LNCaP clone FGC (cell line): ENCODE measurements around the gene MACF1.

Experiments
- DNase-seq: peaks from one replicate; pipeline ENCODE4 v3.0.0-alpha.2; 2011; ENCODE audit warnings: low read depth
- H3K4me3 ChIP-seq: 2 replicates; pipeline ENCODE4 v1.5.1; 2011; ENCODE audit warnings: mild to moderate bottlenecking, low read depth, low read length, control low read depth
- TF ChIP-seq, protein P1 (sequence below): IDR thresholded peaks from 2 replicates; pipeline ENCODE4 v1.5.1; 2012; ENCODE audit warnings: mild to moderate bottlenecking; ENCODE audit not compliant: control insufficient read depth, insufficient read depth; ENCODE audit errors: extremely low read depth

The MACF1 gene

DNA sequence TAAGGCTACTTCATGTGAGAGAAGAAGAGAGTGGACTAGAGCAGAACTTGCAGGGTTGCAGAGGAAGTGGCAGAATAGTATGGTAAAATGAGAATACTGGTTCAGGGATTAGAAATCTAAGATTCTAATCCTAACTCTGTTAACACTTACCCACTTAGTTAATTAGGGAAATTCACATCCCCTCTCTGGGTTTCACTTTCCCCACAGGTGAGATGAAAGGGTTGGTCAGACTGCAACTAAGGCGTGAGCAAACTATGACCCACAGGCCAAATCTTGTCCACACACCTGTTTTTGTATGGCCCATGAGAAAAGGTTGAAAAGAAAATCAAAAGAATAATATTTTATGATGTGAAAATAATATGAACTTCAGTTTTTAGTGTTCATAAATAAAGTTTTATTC is 117.5 kb downstream of the MACF1 start:
- no peak for DNase-seq
- TF ChIP-seq, protein P1, sequence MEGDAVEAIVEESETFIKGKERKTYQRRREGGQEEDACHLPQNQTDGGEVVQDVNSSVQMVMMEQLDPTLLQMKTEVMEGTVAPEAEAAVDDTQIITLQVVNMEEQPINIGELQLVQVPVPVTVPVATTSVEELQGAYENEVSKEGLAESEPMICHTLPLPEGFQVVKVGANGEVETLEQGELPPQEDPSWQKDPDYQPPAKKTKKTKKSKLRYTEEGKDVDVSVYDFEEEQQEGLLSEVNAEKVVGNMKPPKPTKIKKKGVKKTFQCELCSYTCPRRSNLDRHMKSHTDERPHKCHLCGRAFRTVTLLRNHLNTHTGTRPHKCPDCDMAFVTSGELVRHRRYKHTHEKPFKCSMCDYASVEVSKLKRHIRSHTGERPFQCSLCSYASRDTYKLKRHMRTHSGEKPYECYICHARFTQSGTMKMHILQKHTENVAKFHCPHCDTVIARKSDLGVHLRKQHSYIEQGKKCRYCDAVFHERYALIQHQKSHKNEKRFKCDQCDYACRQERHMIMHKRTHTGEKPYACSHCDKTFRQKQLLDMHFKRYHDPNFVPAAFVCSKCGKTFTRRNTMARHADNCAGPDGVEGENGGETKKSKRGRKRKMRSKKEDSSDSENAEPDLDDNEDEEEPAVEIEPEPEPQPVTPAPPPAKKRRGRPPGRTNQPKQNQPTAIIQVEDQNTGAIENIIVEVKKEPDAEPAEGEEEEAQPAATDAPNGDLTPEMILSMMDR, result no peak
- H3K4me3 ChIP-seq, result no peak overlapping the region

- H3K4me3 ChIP-seq, result no peak overlapping the region
- DNase-seq, result no peak
- TF ChIP-seq, protein P1, result no peak
Measured at GRCh38 chr1:39322431-39322830, 117.9 kb downstream of the MACF1 start.

- no peak overlapping the region for H3K4me3 ChIP-seq
- no peak for DNase-seq
Measured at GRCh38 chr1:39324888-39325287, 120.4 kb downstream of the MACF1 start.

GRCh38 chr1:39326836-39327235 is 122.3 kb downstream of the MACF1 start:
- TF ChIP-seq, protein P1, result no peak
- DNase-seq, result no peak

More at GRCh38 chr1:39324888-39325287, 120.4 kb downstream of the MACF1 start:
- TF ChIP-seq, protein P1, result no peak

DNA sequence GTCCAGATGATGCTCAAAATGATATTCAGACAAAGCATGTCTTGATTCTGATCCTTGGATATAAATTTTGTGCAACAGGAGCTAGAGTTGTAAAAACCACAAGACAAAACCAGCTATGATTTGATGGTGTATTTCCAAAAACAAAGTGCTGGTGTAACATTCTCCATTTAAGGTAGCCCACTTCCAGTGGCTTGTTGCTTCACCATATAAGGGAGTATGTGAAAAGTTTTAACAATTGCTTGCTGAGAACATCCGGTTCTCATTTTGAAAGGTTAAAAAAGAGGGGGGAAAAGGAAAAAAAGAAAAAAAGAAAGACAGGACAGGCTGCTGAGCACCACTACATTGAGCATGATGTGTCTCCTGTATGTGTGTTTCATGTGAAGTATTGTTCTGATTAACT is 123.6 kb downstream of the MACF1 start:
- DNase-seq, result no peak
- TF ChIP-seq, protein P1, result no peak
- H3K4me3 ChIP-seq, result no peak overlapping the region

More at GRCh38 chr1:39326836-39327235, 122.3 kb downstream of the MACF1 start:
- H3K4me3 ChIP-seq, result no peak overlapping the region

- H3K4me3 ChIP-seq, result no peak overlapping the region
- TF ChIP-seq, protein P1, result no peak
- no peak for DNase-seq
Measured at GRCh38 chr1:39328586-39329121, 124.2 kb downstream of the MACF1 start.

GRCh38 chr1:39331647-39332046 is 127.2 kb downstream of the MACF1 start:
- DNase-seq, result no peak
- TF ChIP-seq, protein P1, result no peak
- no peak overlapping the region for H3K4me3 ChIP-seq
